GM13977 (cell line): ENCODE measurements around the gene PLEKHF1.

Experiments
- DNase-seq: peaks from one replicate; pipeline ENCODE4 v3.0.0; 2012; ENCODE audit warnings: low spot score
- in situ Hi-C: fragments of 300-500 bp; cut with MboI; formaldehyde crosslinking; loops from one replicate; pipeline ENCODE4 v1.12.0; 2022; ENCODE audit warnings: low sequenced_read_pairs, low pct_unique_long_range_greater_than_20kb, mixed read lengths, inconsistent platforms; ENCODE audit not compliant: unreplicated experiment
- TF ChIP-seq, protein P1 (sequence below): IDR thresholded peaks from 2 replicates; pipeline ENCODE4 v1.5.1; 2012; ENCODE audit warnings: mild to moderate bottlenecking, control low read depth; ENCODE audit not compliant: insufficient read depth; ENCODE audit errors: extremely low read depth, missing control alignments

The PLEKHF1 gene

DNA sequence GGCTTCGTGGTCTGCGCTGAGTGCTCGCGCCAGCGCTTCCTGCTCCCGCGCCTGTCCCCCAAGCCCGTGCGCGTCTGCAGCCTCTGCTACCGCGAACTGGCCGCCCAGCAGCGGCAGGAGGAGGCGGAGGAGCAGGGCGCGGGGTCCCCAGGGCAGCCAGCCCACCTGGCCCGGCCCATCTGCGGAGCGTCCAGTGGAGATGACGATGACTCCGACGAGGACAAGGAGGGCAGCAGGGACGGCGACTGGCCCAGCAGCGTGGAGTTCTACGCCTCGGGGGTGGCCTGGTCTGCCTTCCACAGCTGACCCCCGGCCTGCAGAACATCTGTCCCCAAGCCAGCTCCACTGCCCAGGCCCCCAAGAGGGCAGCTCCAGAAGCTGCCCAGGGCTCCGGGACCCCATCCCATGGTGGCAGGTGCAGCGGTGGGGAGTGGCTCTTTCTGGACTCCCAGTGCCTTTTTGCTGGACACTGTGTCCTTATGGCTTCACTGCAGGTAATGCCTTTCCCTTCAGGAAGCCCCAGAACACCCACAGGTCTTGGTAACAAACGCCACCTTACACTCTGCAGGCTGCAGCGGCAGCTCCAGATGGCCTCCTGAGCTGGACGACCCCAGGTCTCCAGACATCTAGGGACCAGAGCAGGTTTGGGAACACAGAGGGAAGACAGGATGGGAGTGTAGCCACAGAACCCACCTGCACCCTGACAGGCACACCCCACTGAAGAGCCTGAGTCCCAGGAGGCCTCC, 9.3 kb downstream of the PLEKHF1 start:
- in situ Hi-C loops: no loop called here
- TF ChIP-seq, protein P1, sequence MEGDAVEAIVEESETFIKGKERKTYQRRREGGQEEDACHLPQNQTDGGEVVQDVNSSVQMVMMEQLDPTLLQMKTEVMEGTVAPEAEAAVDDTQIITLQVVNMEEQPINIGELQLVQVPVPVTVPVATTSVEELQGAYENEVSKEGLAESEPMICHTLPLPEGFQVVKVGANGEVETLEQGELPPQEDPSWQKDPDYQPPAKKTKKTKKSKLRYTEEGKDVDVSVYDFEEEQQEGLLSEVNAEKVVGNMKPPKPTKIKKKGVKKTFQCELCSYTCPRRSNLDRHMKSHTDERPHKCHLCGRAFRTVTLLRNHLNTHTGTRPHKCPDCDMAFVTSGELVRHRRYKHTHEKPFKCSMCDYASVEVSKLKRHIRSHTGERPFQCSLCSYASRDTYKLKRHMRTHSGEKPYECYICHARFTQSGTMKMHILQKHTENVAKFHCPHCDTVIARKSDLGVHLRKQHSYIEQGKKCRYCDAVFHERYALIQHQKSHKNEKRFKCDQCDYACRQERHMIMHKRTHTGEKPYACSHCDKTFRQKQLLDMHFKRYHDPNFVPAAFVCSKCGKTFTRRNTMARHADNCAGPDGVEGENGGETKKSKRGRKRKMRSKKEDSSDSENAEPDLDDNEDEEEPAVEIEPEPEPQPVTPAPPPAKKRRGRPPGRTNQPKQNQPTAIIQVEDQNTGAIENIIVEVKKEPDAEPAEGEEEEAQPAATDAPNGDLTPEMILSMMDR: no peak
- DNase-seq: peak; percentile 10

DNA sequence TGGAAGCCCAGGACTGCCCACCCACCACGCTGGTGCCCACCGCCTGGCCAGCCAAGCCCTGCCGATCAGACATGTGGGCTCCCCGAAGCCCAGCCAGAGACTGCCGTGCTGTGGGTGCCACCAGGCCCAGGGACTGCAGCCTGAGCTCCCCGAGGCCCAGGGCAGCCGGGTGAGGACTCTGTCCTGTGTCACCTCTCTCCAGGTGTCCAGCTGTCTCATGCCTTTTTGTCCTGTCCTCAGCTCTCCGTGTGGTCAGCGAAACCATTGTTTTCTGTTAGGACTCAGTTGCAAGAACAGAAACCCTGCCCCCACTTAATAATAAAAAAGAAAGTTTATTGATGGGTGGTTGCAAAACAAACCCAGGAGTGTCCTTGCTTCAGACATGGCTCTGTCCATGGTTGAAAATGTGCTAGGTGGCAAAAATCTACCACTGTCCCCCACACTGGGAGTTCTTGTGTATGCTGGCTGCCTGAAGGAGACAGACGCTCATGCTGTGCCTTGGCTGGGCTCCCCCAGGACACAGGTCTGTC, 9.9 kb downstream of the PLEKHF1 start:
- TF ChIP-seq, protein P1: no peak
- no peak for DNase-seq
- in situ Hi-C loops: no loop called here

DNA sequence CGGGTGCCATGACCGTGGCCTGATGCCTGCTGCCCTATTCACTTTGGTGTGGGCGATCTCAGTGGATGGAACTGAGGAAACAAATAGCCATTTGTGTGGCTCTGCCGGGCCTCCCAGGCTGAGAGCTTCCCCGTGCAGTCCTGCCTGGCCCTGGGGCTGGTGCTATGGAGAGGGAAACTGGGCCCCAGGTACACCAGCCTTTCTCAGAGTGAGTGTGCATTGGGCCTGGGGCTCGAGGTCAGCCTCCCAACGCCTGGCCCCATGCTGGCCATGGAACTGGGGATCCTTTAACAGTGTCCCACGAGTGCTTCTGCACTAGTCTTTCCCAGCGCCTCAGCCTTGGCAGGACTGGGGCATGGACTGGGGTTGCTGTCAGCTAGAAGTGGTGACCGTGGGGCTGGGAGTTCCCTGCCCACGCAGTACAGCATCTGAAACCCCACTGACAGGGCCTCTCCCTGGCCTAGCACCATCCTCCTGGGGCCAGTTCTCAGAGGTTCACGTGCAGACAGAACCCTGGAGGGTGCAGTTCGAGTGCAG, 10.5 kb downstream of the PLEKHF1 start:
- in situ Hi-C loops: no loop called here
- TF ChIP-seq, protein P1: no peak

DNA sequence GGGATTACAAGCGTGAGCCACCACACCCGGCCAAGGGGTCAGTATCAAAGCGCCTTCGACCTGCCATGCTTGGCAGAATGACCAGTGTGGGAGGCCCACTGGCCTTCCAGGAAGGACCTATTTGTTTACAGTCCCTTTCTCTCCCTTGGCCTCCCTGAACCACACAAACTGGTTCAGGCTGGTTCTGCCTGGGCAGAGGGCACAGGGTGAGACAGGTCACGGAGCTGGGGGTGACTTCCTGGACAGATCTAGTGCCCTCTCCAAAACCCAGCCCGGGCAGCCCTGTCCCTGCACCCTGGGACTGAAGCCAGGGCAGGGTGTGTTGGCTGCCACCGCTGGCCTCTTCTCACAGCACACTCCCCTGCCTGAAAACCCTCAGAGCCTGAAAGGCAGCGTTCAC, 11.3 kb downstream of the PLEKHF1 start:
- in situ Hi-C loops: no loop called here
- TF ChIP-seq, protein P1: no peak
- DNase-seq: no peak

More for the DNA sequence above, 10.5 kb downstream of the PLEKHF1 start:
- DNase-seq: peak; percentile 17

DNA sequence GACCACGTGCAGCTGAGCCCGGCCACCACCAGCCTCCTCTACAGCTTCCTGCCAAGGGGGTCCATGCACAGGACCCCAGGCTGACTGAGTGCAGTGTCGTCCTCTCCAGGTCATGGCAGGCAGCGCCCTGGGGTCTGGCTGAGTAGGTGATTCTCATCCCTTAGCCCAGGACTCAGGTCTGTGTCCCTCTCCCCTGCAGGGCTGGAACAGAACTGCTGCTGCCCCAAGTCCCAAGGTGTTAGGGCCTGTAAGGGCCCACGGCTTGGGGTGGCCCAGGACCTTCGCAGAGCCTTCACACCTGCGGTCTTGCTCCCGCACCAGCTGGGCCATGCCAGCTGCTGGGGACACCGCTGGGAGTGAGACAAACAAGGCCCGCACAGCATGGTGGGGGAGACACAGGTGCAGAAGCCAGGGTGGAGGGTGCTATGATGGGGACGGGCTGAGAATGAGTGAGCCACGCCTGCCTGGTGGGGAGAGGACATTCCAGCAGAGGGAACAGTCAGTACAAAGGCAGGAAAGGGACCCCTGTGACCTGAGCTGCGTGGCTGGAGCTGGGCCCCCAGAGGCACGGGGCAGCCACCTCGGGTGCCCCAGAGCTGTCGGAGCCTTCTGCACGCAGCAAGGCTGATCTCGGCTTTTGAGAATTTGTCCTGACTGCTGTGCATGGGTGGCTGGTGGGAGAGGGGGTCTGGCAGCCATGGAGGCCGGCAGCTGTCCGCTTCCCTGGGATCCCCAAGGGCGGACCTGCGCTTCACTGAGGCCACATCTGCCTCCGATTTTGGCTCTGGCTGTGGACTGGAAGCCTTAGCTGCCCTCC, 11.9 kb downstream of the PLEKHF1 start:
- TF ChIP-seq, protein P1: no peak
- DNase-seq: no peak
- in situ Hi-C loops: no loop called here

DNA sequence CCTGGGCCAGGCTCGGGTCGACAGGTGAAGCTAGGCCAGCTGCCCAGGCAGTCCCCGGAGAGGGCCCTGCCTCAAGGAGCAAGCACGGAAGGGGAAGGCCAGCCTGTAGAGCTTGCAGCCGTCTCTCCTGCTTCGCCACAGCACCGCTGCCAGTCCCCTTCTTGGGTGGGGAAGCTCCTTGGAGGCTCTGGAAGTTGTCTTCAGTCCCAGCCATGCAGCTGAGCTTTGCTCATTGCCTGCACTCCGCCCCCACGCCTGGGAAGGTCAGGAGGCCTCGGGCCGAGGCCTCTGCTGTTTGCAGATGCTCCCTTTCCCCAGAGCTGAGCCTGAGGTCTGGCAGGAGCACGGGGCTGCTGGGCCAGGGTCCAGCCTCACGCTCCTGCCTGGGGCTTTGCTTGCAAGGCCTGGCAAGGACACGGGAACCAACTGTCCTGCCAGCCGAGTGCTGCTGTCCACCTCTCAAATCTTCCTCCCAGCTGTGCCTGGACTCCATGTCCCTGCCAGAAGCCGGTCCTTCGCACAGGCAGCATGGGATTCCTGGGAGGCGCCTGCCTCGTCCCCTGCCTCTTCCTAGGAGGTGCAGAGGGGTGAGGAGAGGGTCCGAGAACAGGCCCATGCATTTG, 13.3 kb downstream of the PLEKHF1 start:
- no peak for DNase-seq
- in situ Hi-C loops: no loop called here
- TF ChIP-seq, protein P1: no peak
